ENCODE results near the gene BRPF1. TPM values are rescaled to one million over a fixed set of nuclear protein-coding genes. Genes with fewer than 3 reads are reported as not detected.
A peak's percentile ranks its signal among the peaks of the same experiment; 100 is the strongest.

The BRPF1 gene
- total and polyA plus RNA-seq, 2 donors from 2014 or later: 6.2 to 22.4 TPM

DNA sequence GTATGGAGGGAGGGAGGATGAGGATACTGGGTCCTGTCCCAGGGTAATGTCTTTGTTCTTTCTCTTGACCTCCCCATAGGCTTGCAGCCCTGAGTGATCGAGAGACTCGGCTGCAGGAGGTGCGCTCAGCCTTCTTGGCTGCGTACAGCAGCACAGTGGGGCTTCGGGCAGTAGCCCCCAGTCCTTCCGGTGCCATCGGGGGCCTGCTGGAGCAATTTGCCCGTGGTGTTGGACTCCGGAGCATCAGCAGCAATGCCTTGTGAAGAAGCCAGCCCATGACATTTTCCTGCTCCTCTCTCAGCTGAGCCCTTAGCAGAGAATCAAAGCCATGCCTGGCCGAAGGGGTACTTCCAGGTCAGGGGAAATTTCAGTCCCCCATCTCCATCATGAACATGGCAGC is 29.8 kb upstream of the BRPF1 start:
- Histone ChIP-seq H3K27me3 (ENCODE audit: control insufficient read depth, insufficient read depth, low read length) (no peaks in the 10 kb centered on the region), H3K27ac (ENCODE audit: low read depth in 2 of 2, low read length in 2 of 2) (no peak overlapping the region), H3K9ac (ENCODE audit: low read length in 3 of 3) (no peak overlapping the region), H3K9me3 (ENCODE audit: control insufficient read depth in 2 of 3, insufficient read depth in 1 of 3, low read length in 3 of 3) (no peaks in the 10 kb centered on the region), H3K4me3 (ENCODE audit: low read length in 3 of 3) (no peak overlapping the region), H3K4me1 (ENCODE audit: control insufficient read depth in 2 of 3, insufficient read depth in 2 of 3, low read depth in 1 of 3, low read length in 3 of 3) (peaks cover 0 to 9% (median 0%) of the 10 kb centered on the region in 3 donors), H3K36me3 (ENCODE audit: control insufficient read depth in 2 of 3, insufficient read depth in 3 of 3, low read length in 3 of 3) (peaks cover 0 to 21% (median 13%) of the 10 kb centered on the region in 3 donors)
- no peak for FAIRE-seq
- TF ChIP-seq, protein P1, sequence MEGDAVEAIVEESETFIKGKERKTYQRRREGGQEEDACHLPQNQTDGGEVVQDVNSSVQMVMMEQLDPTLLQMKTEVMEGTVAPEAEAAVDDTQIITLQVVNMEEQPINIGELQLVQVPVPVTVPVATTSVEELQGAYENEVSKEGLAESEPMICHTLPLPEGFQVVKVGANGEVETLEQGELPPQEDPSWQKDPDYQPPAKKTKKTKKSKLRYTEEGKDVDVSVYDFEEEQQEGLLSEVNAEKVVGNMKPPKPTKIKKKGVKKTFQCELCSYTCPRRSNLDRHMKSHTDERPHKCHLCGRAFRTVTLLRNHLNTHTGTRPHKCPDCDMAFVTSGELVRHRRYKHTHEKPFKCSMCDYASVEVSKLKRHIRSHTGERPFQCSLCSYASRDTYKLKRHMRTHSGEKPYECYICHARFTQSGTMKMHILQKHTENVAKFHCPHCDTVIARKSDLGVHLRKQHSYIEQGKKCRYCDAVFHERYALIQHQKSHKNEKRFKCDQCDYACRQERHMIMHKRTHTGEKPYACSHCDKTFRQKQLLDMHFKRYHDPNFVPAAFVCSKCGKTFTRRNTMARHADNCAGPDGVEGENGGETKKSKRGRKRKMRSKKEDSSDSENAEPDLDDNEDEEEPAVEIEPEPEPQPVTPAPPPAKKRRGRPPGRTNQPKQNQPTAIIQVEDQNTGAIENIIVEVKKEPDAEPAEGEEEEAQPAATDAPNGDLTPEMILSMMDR (IDR thresholded peaks at IDR 0.05; ENCODE audit: borderline replicate concordance, extremely low read depth, insufficient read depth): no peak
- peak in 1 of 5 donors; percentile 56 for DNase-seq
- intact Hi-C loops (cut with DNase I): no loop called here

DNA sequence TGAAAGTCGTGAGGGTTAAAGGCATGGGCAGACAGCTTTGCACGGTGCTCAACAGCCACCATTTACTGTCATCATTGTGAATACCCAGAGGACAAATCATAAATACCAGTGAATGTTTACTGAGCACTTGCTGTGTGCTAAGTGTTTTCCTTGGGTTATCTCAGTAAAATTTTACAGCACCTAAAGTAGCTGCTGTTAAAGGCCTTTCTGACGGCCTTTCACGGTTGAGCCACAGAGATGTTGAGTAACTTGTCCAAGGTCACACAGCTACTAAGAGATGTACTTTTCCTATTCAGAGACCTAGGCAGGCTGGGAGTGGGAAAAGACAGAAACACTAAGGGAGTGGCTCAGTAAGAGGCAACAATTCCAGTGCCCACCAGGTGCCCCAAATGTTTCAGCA is 28.3 kb upstream of the BRPF1 start:
- Histone ChIP-seq H3K4me3 (ENCODE audit: low read length in 3 of 3) (no peak overlapping the region), H3K9ac (ENCODE audit: low read length in 3 of 3) (no peak overlapping the region), H3K36me3 (ENCODE audit: control insufficient read depth in 2 of 3, insufficient read depth in 3 of 3, low read length in 3 of 3) (peaks cover 0 to 10% (median 6%) of the 10 kb centered on the region in 3 donors), H3K27me3 (ENCODE audit: control insufficient read depth, insufficient read depth, low read length) (no peaks in the 10 kb centered on the region), H3K27ac (ENCODE audit: low read depth in 2 of 2, low read length in 2 of 2) (no peak overlapping the region), H3K9me3 (ENCODE audit: control insufficient read depth in 2 of 3, insufficient read depth in 1 of 3, low read length in 3 of 3) (no peaks in the 10 kb centered on the region), H3K4me1 (ENCODE audit: control insufficient read depth in 2 of 3, insufficient read depth in 2 of 3, low read depth in 1 of 3, low read length in 3 of 3) (peaks cover 0 to 9% (median 0%) of the 10 kb centered on the region in 3 donors)
- intact Hi-C loops (cut with DNase I): no loop called here
- TF ChIP-seq, protein P1 (IDR thresholded peaks at IDR 0.05; ENCODE audit: borderline replicate concordance, extremely low read depth, insufficient read depth): no peak
- DNase-seq (no peak), FAIRE-seq (no peak)

GRCh38 chr3:9703736-9704346 is 27.7 kb upstream of the BRPF1 start, which contains the start of gene CPNE9:
CPNE9 (plus strand) TSS chr3:9703833; CDS start chr3:9703997, 164 bp downstream.
- Histone ChIP-seq H3K27me3 (ENCODE audit: control insufficient read depth, insufficient read depth, low read length) (no peaks in the 10 kb centered on the region), H3K27ac (ENCODE audit: low read depth in 2 of 2, low read length in 2 of 2) (no peak within 1 kb of the TSS), H3K9ac (ENCODE audit: low read length in 3 of 3) (no peak within 1 kb of the TSS), H3K4me1 (ENCODE audit: control insufficient read depth in 2 of 3, insufficient read depth in 2 of 3, low read depth in 1 of 3, low read length in 3 of 3) (peaks cover 0 to 9% (median 0%) of the 10 kb centered on the region in 3 donors), H3K36me3 (ENCODE audit: control insufficient read depth in 2 of 3, insufficient read depth in 3 of 3, low read length in 3 of 3) (peaks cover 0 to 8% (median 5%) of the 10 kb centered on the region in 3 donors), H3K4me3 (ENCODE audit: low read length in 3 of 3) (no peak within 1 kb of the TSS), H3K9me3 (ENCODE audit: control insufficient read depth in 2 of 3, insufficient read depth in 1 of 3, low read length in 3 of 3) (no peaks in the 10 kb centered on the region)
- DNase-seq (peak in 4 of 5 donors; percentile 5 to 64 (median 26)), FAIRE-seq (no peak)
- intact Hi-C loops (cut with DNase I): no loop called here
- TF ChIP-seq, protein P1 (IDR thresholded peaks at IDR 0.05; ENCODE audit: borderline replicate concordance, extremely low read depth, insufficient read depth): no peak

Data from kidney (tissue), 14 donors.